ENCODE measurements around the gene MEIOSIN. TPM values are rescaled to one million over a fixed set of nuclear protein-coding genes. Genes with fewer than 3 reads are reported as not detected.

MEIOSIN gene
- total and polyA plus RNA-seq, 9 of the 15 experiments (the other 6 are each of a cell fraction or from before 2014, with no cell fraction given): 0.06 to 2.0 (median 0.76) TPM

- TF ChIP-seq STAT6 (CRISPR knock-in tag; IDR thresholded peaks at IDR 0.05): 0 out of 2 replicates have a peak, but pooled peaks have one; percentile 35
- TF ChIP-seq POLR2B (IDR thresholded peaks at IDR 0.05; ENCODE audit: low read depth, partially characterized antibody): peak; percentile 34
- TF ChIP-seq SMARCA4 (IDR thresholded peaks at IDR 0.05): 0 out of 2 replicates have a peak, but pooled peaks have one; percentile 45
- TF ChIP-seq HNRNPLL (IDR thresholded peaks at IDR 0.05; ENCODE audit: low read depth, low read length, poor library complexity, severe bottlenecking): peak; percentile 92
- TF ChIP-seq MAX (CRISPR knock-in tag; IDR thresholded peaks at IDR 0.05): peak; percentile 12; the same call in 1 of the 2 replicates
- TF ChIP-seq KLF6 (CRISPR knock-in tag; IDR thresholded peaks at IDR 0.05; ENCODE audit: borderline replicate concordance): no peak
- TF ChIP-seq RFX1 (IDR thresholded peaks at IDR 0.05): no peak
- TF ChIP-seq ELK3 (CRISPR knock-in tag; IDR thresholded peaks at IDR 0.05): no peak
- TF ChIP-seq STAT5A (IDR thresholded peaks at IDR 0.05; ENCODE audit: borderline replicate concordance, low read length): no peak
- TF ChIP-seq CCNT2 (IDR thresholded peaks at IDR 0.05; ENCODE audit: borderline replicate concordance, extremely low read depth, insufficient read length, low read depth, low read length): no peak
- no peak for TF ChIP-seq SIRT6 (IDR thresholded peaks at IDR 0.05; ENCODE audit: low read depth, low read length)
- TF ChIP-seq BDP1 (IDR thresholded peaks at IDR 0.05; ENCODE audit: insufficient read depth, insufficient read length): no peak
- no peak for TF ChIP-seq ZNF436 (CRISPR knock-in tag; IDR thresholded peaks at IDR 0.05)
- TF ChIP-seq, protein P1, sequence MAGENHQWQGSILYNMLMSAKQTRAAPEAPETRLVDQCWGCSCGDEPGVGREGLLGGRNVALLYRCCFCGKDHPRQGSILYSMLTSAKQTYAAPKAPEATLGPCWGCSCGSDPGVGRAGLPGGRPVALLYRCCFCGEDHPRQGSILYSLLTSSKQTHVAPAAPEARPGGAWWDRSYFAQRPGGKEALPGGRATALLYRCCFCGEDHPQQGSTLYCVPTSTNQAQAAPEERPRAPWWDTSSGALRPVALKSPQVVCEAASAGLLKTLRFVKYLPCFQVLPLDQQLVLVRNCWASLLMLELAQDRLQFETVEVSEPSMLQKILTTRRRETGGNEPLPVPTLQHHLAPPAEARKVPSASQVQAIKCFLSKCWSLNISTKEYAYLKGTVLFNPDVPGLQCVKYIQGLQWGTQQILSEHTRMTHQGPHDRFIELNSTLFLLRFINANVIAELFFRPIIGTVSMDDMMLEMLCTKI (IDR thresholded peaks at IDR 0.05; ENCODE audit: partially characterized antibody): no peak
- 0 out of 2 replicates have a peak, but pooled peaks have one; percentile 40 for TF ChIP-seq FOXP1 (CRISPR knock-in tag; IDR thresholded peaks at IDR 0.05)
- peak; percentile 38 for TF ChIP-seq CREM (IDR thresholded peaks at IDR 0.05; ENCODE audit: low read depth)
- no peak for TF ChIP-seq ZNF644 (tag; IDR thresholded peaks at IDR 0.05; ENCODE audit: low read depth)
- TF ChIP-seq TFAP4 (CRISPR knock-in tag; IDR thresholded peaks at IDR 0.05; ENCODE audit: borderline replicate concordance): peak; percentile 82; the same call in 1 of the 2 replicates
- TF ChIP-seq MYNN (IDR thresholded peaks at IDR 0.05): no peak
- no peak for TF ChIP-seq MYNN (CRISPR knock-in tag; IDR thresholded peaks at IDR 0.05)
- TF ChIP-seq CBX3 (IDR thresholded peaks at IDR 0.05; ENCODE audit: borderline replicate concordance in 1 of 2, low read length in 2 of 2): no peak
Measured at GRCh38 chr19:45779231-45780145, 46.2 kb downstream of the MEIOSIN start (continued).
